BE2C (cell line): Measurements from ENCODE around the gene TMEM219.

ENCODE experiments used
- DNase-seq: peaks from one replicate; pipeline ENCODE4 v3.0.0-alpha.2; 2020
- H3K27me3 ChIP-seq: fragments of 250-450 bp; sonication (Bioruptor Pico); 2 replicates; pipeline ENCODE4 v1.5.1; 2020; ENCODE audit warnings: mild to moderate bottlenecking
- H3K36me3 ChIP-seq: fragments of 250-450 bp; sonication (Bioruptor Pico); 2 replicates; pipeline ENCODE4 v1.5.1; 2020; ENCODE audit warnings: mild to moderate bottlenecking
- H3K4me1 ChIP-seq: fragments of 250-450 bp; sonication (Bioruptor Pico); 2 replicates; pipeline ENCODE4 v1.5.1; 2020
- H3K4me3 ChIP-seq: 2 replicates; pipeline ENCODE4 v1.5.1; 2011; ENCODE audit warnings: low read depth, low read length
- H3K9me3 ChIP-seq: fragments of 250-450 bp; sonication (Bioruptor Pico); 2 replicates; pipeline ENCODE4 v1.5.1; 2020
- TF ChIP-seq, protein P1 (sequence below): IDR thresholded peaks from 2 replicates; pipeline ENCODE4 v1.5.1; 2012; ENCODE audit warnings: mild to moderate bottlenecking, low read depth, low read length

Gene TMEM219

DNA sequence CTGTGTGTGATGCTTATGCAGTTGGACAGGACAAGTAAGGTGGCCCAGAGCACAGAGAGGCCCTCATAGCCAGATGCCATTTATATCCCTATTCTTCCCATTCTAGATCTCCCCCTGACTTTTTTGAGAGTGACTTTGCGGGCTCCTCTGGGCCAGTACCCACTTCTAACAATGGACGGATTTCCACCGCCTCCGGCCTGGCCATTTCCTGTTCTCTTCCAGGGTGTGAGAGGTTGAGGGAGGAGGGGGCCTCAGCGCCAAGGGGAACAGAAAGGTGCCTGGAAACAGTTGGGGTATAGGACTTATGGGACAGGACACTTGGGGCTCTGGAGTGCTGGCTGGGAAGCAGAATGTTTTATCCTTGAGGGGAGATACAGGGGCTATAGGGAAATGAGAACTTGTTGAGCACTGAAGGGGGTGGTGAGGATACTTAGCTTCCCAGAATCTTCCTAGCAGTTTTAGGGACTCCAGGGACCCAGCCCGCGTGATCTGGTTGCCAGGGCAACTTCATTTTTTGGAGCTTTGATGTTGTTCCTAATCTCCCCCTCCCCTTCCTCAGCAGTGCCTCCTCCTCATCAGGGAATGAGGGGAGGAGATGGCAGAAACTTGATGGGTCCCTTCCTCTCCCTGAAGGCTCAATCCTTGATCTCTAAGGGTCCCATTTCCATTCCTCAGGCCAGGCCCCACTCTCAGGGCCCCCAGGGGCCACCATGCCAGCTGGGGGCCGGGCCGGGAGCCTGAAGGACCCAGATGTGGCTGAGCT is 15.4 kb downstream of the TMEM219 start:
- H3K27me3 ChIP-seq: no peaks in the 10 kb centered on the region

GRCh38 chr16:29978081-29978480 is 16.2 kb downstream of the TMEM219 start:
- H3K36me3 ChIP-seq: peaks cover 56% of the 10 kb centered on the region
- no peak for DNase-seq
- H3K9me3 ChIP-seq: peaks cover 1% of the 10 kb centered on the region; the same call in 1 of the 2 replicates
- no peak overlapping the region for H3K4me3 ChIP-seq
- no peaks in the 10 kb centered on the region for H3K27me3 ChIP-seq
- no peaks in the 10 kb centered on the region for H3K4me1 ChIP-seq
- TF ChIP-seq, protein P1, sequence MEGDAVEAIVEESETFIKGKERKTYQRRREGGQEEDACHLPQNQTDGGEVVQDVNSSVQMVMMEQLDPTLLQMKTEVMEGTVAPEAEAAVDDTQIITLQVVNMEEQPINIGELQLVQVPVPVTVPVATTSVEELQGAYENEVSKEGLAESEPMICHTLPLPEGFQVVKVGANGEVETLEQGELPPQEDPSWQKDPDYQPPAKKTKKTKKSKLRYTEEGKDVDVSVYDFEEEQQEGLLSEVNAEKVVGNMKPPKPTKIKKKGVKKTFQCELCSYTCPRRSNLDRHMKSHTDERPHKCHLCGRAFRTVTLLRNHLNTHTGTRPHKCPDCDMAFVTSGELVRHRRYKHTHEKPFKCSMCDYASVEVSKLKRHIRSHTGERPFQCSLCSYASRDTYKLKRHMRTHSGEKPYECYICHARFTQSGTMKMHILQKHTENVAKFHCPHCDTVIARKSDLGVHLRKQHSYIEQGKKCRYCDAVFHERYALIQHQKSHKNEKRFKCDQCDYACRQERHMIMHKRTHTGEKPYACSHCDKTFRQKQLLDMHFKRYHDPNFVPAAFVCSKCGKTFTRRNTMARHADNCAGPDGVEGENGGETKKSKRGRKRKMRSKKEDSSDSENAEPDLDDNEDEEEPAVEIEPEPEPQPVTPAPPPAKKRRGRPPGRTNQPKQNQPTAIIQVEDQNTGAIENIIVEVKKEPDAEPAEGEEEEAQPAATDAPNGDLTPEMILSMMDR: no peak

More for the DNA sequence above, 15.4 kb downstream of the TMEM219 start:
- Histone ChIP-seq H3K36me3 (peaks cover 47% of the 10 kb centered on the region), H3K4me3 (no peak overlapping the region), H3K4me1 (no peaks in the 10 kb centered on the region), H3K9me3 (peaks cover 8% of the 10 kb centered on the region; the same call in 1 of the 2 replicates)
- DNase-seq: no peak
- TF ChIP-seq, protein P1: no peak

GRCh38 chr16:29978564-29979270 is 16.8 kb downstream of the TMEM219 start:
- H3K36me3 ChIP-seq: peaks cover 62% of the 10 kb centered on the region
- no peak overlapping the region for H3K4me3 ChIP-seq
- TF ChIP-seq, protein P1: no peak

DNA sequence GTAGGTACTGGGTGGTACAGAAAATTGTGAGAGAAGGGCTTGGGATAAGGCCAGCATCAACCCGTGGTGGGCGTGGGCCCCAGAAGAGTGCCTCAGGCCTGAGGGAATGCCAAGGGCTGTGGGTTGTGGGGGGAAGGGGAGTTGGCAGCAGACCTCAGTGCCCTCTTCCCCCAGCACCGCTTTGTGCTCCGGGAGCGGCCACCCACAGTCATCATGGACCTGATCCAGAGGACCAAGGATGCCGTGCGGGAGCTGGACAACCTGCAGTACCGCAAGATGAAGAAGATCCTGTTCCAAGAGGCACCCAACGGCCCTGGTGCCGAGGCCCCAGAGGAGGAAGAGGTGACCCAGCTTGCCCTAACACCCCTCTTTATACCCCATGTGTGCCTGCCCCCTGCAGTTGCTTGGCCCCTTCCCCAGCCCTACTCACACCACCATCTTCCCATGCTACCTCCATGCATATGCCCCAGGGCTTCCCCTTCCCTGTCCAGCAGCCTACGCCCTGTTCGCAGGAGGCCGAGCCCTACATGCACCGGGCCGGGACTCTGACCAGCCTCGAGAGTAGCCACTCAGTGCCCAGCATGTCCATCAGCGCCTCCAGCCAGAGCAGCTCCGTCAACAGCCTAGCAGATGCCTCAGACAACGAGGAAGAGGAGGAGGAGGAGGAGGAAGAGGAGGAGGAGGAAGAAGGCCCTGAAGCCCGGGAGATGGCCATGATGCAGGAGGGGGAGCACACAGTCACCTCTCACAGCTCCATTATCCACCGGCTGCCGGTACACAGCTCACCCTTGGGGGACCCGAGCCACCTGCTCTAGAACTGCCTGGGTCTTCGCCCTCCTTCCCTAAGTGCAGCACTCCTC is 20.9 kb downstream of the TMEM219 start:
- no peaks in the 10 kb centered on the region for H3K4me1 ChIP-seq
- TF ChIP-seq, protein P1: no peak
- no peak overlapping the region for H3K4me3 ChIP-seq
- peaks cover 98% of the 10 kb centered on the region for H3K36me3 ChIP-seq
- no peaks in the 10 kb centered on the region for H3K9me3 ChIP-seq
- no peak for DNase-seq
- no peaks in the 10 kb centered on the region for H3K27me3 ChIP-seq

More at GRCh38 chr16:29978564-29979270, 16.8 kb downstream of the TMEM219 start:
- no peaks in the 10 kb centered on the region for H3K27me3 ChIP-seq
- H3K4me1 ChIP-seq: no peaks in the 10 kb centered on the region
- no peak for DNase-seq
- no peaks in the 10 kb centered on the region for H3K9me3 ChIP-seq

GRCh38 chr16:29983420-29984136 is 21.7 kb downstream of the TMEM219 start:
- H3K4me1 ChIP-seq: no peaks in the 10 kb centered on the region
- H3K27me3 ChIP-seq: no peaks in the 10 kb centered on the region
- peaks cover 94% of the 10 kb centered on the region for H3K36me3 ChIP-seq
- no peaks in the 10 kb centered on the region for H3K9me3 ChIP-seq
- TF ChIP-seq, protein P1: no peak
- no peak for DNase-seq
- H3K4me3 ChIP-seq: no peak overlapping the region
